Effector memory CD4-positive, alpha-beta T cell (primary cell): ENCODE measurements around the gene EPHB4.

Experiments
- DNase-seq, 3 donors: peaks; one replicate each; pipeline ENCODE4 v3.0.0-alpha.2; 2020
- H3K27ac ChIP-seq: 2 replicates; pipeline ENCODE4 v1.7.0; 2013; ENCODE audit warnings: mild to moderate bottlenecking, low read length, moderate library complexity; ENCODE audit not compliant: insufficient read depth, poor library complexity, severe bottlenecking
- H3K27me3 ChIP-seq: replicated peaks from 2 replicates; pipeline ENCODE4 v1.7.0; 2013; ENCODE audit warnings: mild to moderate bottlenecking, low read length; ENCODE audit not compliant: insufficient read depth, control insufficient read depth, poor library complexity, severe bottlenecking
- H3K36me3 ChIP-seq: 2 replicates; pipeline ENCODE4 v1.7.0; 2013; ENCODE audit warnings: mild to moderate bottlenecking, low read length, moderate library complexity; ENCODE audit not compliant: control insufficient read depth, insufficient read depth
- H3K4me1 ChIP-seq: 2 replicates; pipeline ENCODE4 v1.7.0; 2013; ENCODE audit warnings: low read length, mild to moderate bottlenecking; ENCODE audit not compliant: control insufficient read depth, insufficient read depth, poor library complexity, severe bottlenecking
- H3K4me3 ChIP-seq: 2 replicates; pipeline ENCODE4 v1.7.0; 2013; ENCODE audit warnings: low read length, low read depth, mild to moderate bottlenecking; ENCODE audit not compliant: insufficient read depth, poor library complexity, severe bottlenecking
- H3K9me3 ChIP-seq: 2 replicates; pipeline ENCODE4 v1.7.0; 2013; ENCODE audit warnings: mild to moderate bottlenecking, low read length, moderate library complexity; ENCODE audit not compliant: control insufficient read depth
- total RNA-seq, 3 donors: gene quantifications; one replicate each; lab custom pipeline; 2026; lab: John Stamatoyannopoulos, UW

Gene EPHB4
- 7.6 to 11.1 (median 10.6) reads per million in 3 donors for total RNA-seq

- no peaks in the 10 kb centered on the region for H3K9me3 ChIP-seq
- no peak for DNase-seq
- peaks cover 19% of the 10 kb centered on the region for H3K4me1 ChIP-seq
- peaks cover 18% of the 10 kb centered on the region for H3K27me3 ChIP-seq
- no peaks in the 10 kb centered on the region for H3K36me3 ChIP-seq
- peak within 1 kb of the TSS; percentile 48 for H3K4me3 ChIP-seq
- H3K27ac ChIP-seq = no peak within 1 kb of the TSS
Measured at GRCh38 chr7:100827330-100828226, at the start of gene EPHB4. EPHB4 (minus strand) TSS chr7:100827523; CDS start chr7:100827030, 493 bp downstream.

GRCh38 chr7:100875356-100875751 lies 48.0 kb upstream of the EPHB4 start:
- Histone ChIP-seq H3K4me3 (peak overlapping the region; percentile 98), H3K9me3 (no peaks in the 10 kb centered on the region), H3K27me3 (no peaks in the 10 kb centered on the region), H3K4me1 (peaks cover 18% of the 10 kb centered on the region), H3K36me3 (peaks cover 4% of the 10 kb centered on the region), H3K27ac (peak overlapping the region; percentile 91)
- no peak for DNase-seq

GRCh38 chr7:100874577-100875355 lies 47.4 kb upstream of the EPHB4 start, which contains the start of gene SRRT:
SRRT (plus strand) TSS chr7:100875103; CDS start chr7:100875591, 488 bp downstream.
- peaks cover 18% of the 10 kb centered on the region for H3K4me1 ChIP-seq
- peak within 1 kb of the TSS; percentile 91 for H3K27ac ChIP-seq
- H3K36me3 ChIP-seq = peaks cover 4% of the 10 kb centered on the region

GRCh38 chr7:100874300-100874576 lies 46.9 kb upstream of the EPHB4 start:
- H3K4me3 ChIP-seq = peak overlapping the region; percentile 98

More at GRCh38 chr7:100874577-100875355, 47.4 kb upstream of the EPHB4 start, which contains the start of gene SRRT:
- DNase-seq = peak; percentile 93 to 97 (median 95)
- Histone ChIP-seq H3K4me3 (peak within 1 kb of the TSS; percentile 98), H3K9me3 (no peaks in the 10 kb centered on the region), H3K27me3 (no peaks in the 10 kb centered on the region)

GRCh38 chr7:100873599-100874299 lies 46.4 kb upstream of the EPHB4 start:
- Histone ChIP-seq H3K9me3 (no peaks in the 10 kb centered on the region), H3K4me1 (peaks cover 18% of the 10 kb centered on the region), H3K27ac (no peak overlapping the region), H3K27me3 (no peaks in the 10 kb centered on the region), H3K36me3 (peaks cover 4% of the 10 kb centered on the region), H3K4me3 (peak overlapping the region; percentile 98)
- no peak for DNase-seq

More at GRCh38 chr7:100874300-100874576, 46.9 kb upstream of the EPHB4 start:
- Histone ChIP-seq H3K27ac (peak overlapping the region; percentile 91), H3K27me3 (no peaks in the 10 kb centered on the region), H3K4me1 (peaks cover 18% of the 10 kb centered on the region), H3K36me3 (peaks cover 4% of the 10 kb centered on the region), H3K9me3 (no peaks in the 10 kb centered on the region)
- DNase-seq = no peak

GRCh38 chr7:100867776-100868485 lies 40.6 kb upstream of the EPHB4 start:
- Histone ChIP-seq H3K4me3 (peak overlapping the region; percentile 51), H3K36me3 (peaks cover 6% of the 10 kb centered on the region), H3K27ac (peak overlapping the region; percentile 73), H3K9me3 (no peaks in the 10 kb centered on the region), H3K4me1 (peaks cover 14% of the 10 kb centered on the region), H3K27me3 (no peaks in the 10 kb centered on the region)
- no peak for DNase-seq

GRCh38 chr7:100867040-100867775 lies 39.9 kb upstream of the EPHB4 start, which contains the start of gene TRIP6:
TRIP6 (plus strand) TSS chr7:100867387; CDS start chr7:100867498, 111 bp downstream.
- DNase-seq = peak in 1 of 3 donors; percentile 45

GRCh38 chr7:100866729-100867039 lies 39.4 kb upstream of the EPHB4 start:
- Histone ChIP-seq H3K4me3 (peak overlapping the region; percentile 51), H3K27me3 (no peaks in the 10 kb centered on the region), H3K9me3 (no peaks in the 10 kb centered on the region), H3K36me3 (peaks cover 9% of the 10 kb centered on the region), H3K4me1 (peaks cover 14% of the 10 kb centered on the region), H3K27ac (peak overlapping the region; percentile 73)
- DNase-seq = no peak

More at GRCh38 chr7:100867040-100867775, 39.9 kb upstream of the EPHB4 start, which contains the start of gene TRIP6:
- Histone ChIP-seq H3K4me3 (peak within 1 kb of the TSS; percentile 51), H3K36me3 (peaks cover 9% of the 10 kb centered on the region), H3K4me1 (peaks cover 14% of the 10 kb centered on the region), H3K27me3 (no peaks in the 10 kb centered on the region), H3K27ac (peak within 1 kb of the TSS; percentile 73), H3K9me3 (no peaks in the 10 kb centered on the region)
